Measurements from ENCODE around the gene MRPS25. TPM values are rescaled to one million over a fixed set of nuclear protein-coding genes. Genes with fewer than 3 reads are reported as not detected.
A peak's percentile ranks its signal among the peaks of the same experiment; 100 is the strongest.
"Not testable (repeated sequence)": the region's sequence is repeated elsewhere in the genome, so short reads cannot be mapped to it uniquely, and the experiment has no call there.

MRPS25 gene
- polyA plus RNA-seq, 3 donors, result 23.7 to 60.7 (median 24.6) TPM

DNA sequence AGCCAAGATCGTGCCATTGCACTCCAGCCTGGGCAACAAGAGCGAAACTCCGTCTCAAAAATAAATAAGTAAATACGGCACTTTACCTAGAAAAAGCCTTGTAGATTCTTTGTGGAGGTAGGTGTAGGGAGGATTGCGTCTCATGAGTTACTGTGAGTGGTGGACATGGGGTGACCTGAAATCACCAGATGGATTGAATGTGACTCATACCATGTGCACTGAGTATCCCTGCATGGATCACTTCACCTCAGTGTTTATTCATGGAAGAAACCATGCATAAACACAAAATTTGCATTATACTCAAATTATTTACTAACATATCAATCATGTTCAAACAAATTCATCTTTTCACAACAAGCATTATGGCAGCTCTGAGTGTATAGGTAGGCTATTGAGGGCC lies 55.9 kb downstream of the MRPS25 start:
- Histone ChIP-seq H3K9me3 (replicated peaks in 1 of 2; ENCODE audit: control insufficient read depth in 1 of 2, insufficient read depth in 1 of 2, low read length in 2 of 2) (no peaks in the 10 kb centered on the region), H3K27me3 (ENCODE audit: control insufficient read depth in 2 of 2, insufficient read depth in 2 of 2, low read length in 2 of 2) (no peaks in the 10 kb centered on the region), H3K9ac (ENCODE audit: insufficient read depth, low read length, poor library complexity, severe bottlenecking) (no peak overlapping the region), H3K79me2 (ENCODE audit: insufficient read depth, low read length) (peaks cover 1% of the 10 kb centered on the region), H3K4me3 (replicated peaks in 1 of 3; ENCODE audit: low read depth in 2 of 3, low read length in 3 of 3) (no peak overlapping the region), H3K4me2 (replicated peaks; ENCODE audit: extremely low read depth, low read length, poor library complexity, severe bottlenecking) (no peak overlapping the region), H3K27ac (ENCODE audit: low read depth in 1 of 2, low read length in 2 of 2) (no peak overlapping the region), H3K4me1 (ENCODE audit: control insufficient read depth in 1 of 2, insufficient read depth in 2 of 2, low read length in 2 of 2) (no peaks in the 10 kb centered on the region), H2AFZ (ENCODE audit: insufficient read depth, low read depth, low read length, poor library complexity, severe bottlenecking) (no peak overlapping the region), H3K36me3 (replicated peaks in 1 of 2; ENCODE audit: control insufficient read depth in 1 of 2, insufficient read depth in 2 of 2, low read length in 2 of 2) (peaks cover 74 to 96% of the 10 kb centered on the region in 2 donors), H4K20me1 (ENCODE audit: insufficient read depth, low read length) (peaks cover 5% of the 10 kb centered on the region)
- Mint-ChIP-seq H3K27ac (peak overlapping the region in 1 of 7 donors; percentile 48), H3K4me1 (no peaks in the 10 kb centered on the region), H3K36me3 (peaks cover 66 to 90% of the 10 kb centered on the region in 2 donors), H3K4me3 (no peak overlapping the region), H3K9me3 (no peaks in the 10 kb centered on the region), H3K27me3 (ENCODE audit: low read depth in 3 of 3) (no peaks in the 10 kb centered on the region)
- no peak for DNase-seq
- TF ChIP-seq, protein P1, sequence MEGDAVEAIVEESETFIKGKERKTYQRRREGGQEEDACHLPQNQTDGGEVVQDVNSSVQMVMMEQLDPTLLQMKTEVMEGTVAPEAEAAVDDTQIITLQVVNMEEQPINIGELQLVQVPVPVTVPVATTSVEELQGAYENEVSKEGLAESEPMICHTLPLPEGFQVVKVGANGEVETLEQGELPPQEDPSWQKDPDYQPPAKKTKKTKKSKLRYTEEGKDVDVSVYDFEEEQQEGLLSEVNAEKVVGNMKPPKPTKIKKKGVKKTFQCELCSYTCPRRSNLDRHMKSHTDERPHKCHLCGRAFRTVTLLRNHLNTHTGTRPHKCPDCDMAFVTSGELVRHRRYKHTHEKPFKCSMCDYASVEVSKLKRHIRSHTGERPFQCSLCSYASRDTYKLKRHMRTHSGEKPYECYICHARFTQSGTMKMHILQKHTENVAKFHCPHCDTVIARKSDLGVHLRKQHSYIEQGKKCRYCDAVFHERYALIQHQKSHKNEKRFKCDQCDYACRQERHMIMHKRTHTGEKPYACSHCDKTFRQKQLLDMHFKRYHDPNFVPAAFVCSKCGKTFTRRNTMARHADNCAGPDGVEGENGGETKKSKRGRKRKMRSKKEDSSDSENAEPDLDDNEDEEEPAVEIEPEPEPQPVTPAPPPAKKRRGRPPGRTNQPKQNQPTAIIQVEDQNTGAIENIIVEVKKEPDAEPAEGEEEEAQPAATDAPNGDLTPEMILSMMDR (IDR thresholded peaks at IDR 0.05), result no peak
- WGBS (ENCODE audit: insufficient coverage), result 100% methylated on average over 5 of the region's 5 CpGs
- intact Hi-C loops (cut with micrococcal nuclease), result no loop called here

DNA sequence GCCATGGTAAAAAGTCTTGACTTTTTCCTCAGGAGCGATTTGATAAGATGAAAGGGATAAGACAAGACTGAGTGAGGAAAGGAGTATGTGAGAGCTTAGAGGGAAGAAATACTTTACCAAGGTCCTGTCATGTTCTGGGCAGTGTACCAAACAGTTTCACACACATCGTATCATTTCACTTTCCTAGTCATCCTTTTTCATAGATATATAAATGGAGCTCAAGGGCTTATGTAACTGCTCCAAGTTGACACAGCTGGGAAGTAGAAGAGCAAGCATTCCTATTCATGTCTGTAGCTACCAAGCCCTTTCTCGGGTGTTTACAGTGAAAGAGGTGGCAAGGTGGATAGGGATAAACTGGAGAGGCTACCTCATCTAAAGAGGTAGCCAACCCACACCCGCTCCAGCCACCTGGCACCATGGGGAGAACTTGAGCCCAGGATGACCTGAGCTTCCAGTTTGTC lies 57.4 kb downstream of the MRPS25 start:
- TF ChIP-seq, protein P1 (IDR thresholded peaks at IDR 0.05), result no peak
- no peaks in the 10 kb centered on the region for H3K9me3 ChIP-seq (replicated peaks in 1 of 2; ENCODE audit: control insufficient read depth in 1 of 2, insufficient read depth in 1 of 2, low read length in 2 of 2)
- Mint-ChIP-seq H3K27ac (no peak overlapping the region), H3K36me3 (peaks cover 60 to 84% of the 10 kb centered on the region in 2 donors), H3K9me3 (peaks cover 0 to 4% (median 0%) of the 10 kb centered on the region in 7 donors), H3K4me1 (no peaks in the 10 kb centered on the region), H3K27me3 (ENCODE audit: low read depth in 3 of 3) (no peaks in the 10 kb centered on the region), H3K4me3 (no peak overlapping the region)
- DNase-seq, result no peak
- no peak overlapping the region for H3K4me2 ChIP-seq (replicated peaks; ENCODE audit: extremely low read depth, low read length, poor library complexity, severe bottlenecking)
- WGBS (ENCODE audit: insufficient coverage), result no CpG with 5 or more reads among the region's 4 CpGs
- H3K27ac ChIP-seq (ENCODE audit: low read depth in 1 of 2, low read length in 2 of 2), result no peak overlapping the region
- no peaks in the 10 kb centered on the region for H3K4me1 ChIP-seq (ENCODE audit: control insufficient read depth in 1 of 2, insufficient read depth in 2 of 2, low read length in 2 of 2)
- peaks cover 15% of the 10 kb centered on the region for H3K79me2 ChIP-seq (ENCODE audit: insufficient read depth, low read length)
- peaks cover 70 to 94% of the 10 kb centered on the region in 2 donors for H3K36me3 ChIP-seq (replicated peaks in 1 of 2; ENCODE audit: control insufficient read depth in 1 of 2, insufficient read depth in 2 of 2, low read length in 2 of 2)
- intact Hi-C loops (cut with micrococcal nuclease), result no loop called here
- H3K9ac ChIP-seq (ENCODE audit: insufficient read depth, low read length, poor library complexity, severe bottlenecking), result no peak overlapping the region
- H3K27me3 ChIP-seq (ENCODE audit: control insufficient read depth in 2 of 2, insufficient read depth in 2 of 2, low read length in 2 of 2), result no peaks in the 10 kb centered on the region
- no peak overlapping the region for H3K4me3 ChIP-seq (replicated peaks in 1 of 3; ENCODE audit: low read depth in 2 of 3, low read length in 3 of 3)
- H2AFZ ChIP-seq (ENCODE audit: insufficient read depth, low read depth, low read length, poor library complexity, severe bottlenecking), result no peak overlapping the region
- H4K20me1 ChIP-seq (ENCODE audit: insufficient read depth, low read length), result peaks cover 17% of the 10 kb centered on the region

DNA sequence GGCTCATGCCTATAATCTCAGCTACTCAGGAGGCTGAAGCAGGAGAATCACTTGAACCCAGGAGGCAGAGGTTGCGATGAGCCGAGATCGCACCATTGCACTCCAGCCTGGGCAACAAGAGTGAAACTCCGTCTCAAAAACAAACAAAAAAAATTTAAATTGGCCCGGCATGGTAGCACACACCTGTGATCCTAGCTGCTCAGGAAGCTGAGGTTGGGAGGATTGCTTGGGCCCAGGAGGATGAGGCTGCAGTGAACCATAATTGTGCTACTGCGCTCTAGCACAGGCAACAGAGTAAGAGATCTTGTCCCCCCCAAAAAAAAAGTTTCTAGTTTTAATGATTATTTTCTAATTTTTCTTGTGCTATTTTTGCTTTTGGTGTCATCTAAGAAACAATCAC lies 65.9 kb downstream of the MRPS25 start:
- H3K27me3 ChIP-seq (ENCODE audit: control insufficient read depth in 2 of 2, insufficient read depth in 2 of 2, low read length in 2 of 2); H3K4me3 ChIP-seq (replicated peaks in 1 of 3; ENCODE audit: low read depth in 2 of 3, low read length in 3 of 3); H3K4me1 Mint-ChIP-seq; H3K27ac ChIP-seq (ENCODE audit: low read depth in 1 of 2, low read length in 2 of 2); H3K4me1 ChIP-seq (ENCODE audit: control insufficient read depth in 1 of 2, insufficient read depth in 2 of 2, low read length in 2 of 2); H3K4me3 Mint-ChIP-seq; intact Hi-C loops (cut with micrococcal nuclease); H3K27me3 Mint-ChIP-seq (ENCODE audit: low read depth in 3 of 3); H3K4me2 ChIP-seq (replicated peaks; ENCODE audit: extremely low read depth, low read length, poor library complexity, severe bottlenecking); H3K9ac ChIP-seq (ENCODE audit: insufficient read depth, low read length, poor library complexity, severe bottlenecking); H2AFZ ChIP-seq (ENCODE audit: insufficient read depth, low read depth, low read length, poor library complexity, severe bottlenecking); H3K9me3 ChIP-seq (replicated peaks in 1 of 2; ENCODE audit: control insufficient read depth in 1 of 2, insufficient read depth in 1 of 2, low read length in 2 of 2); DNase-seq; H3K9me3 Mint-ChIP-seq: not testable (repeated sequence)
- Histone ChIP-seq H4K20me1 (ENCODE audit: insufficient read depth, low read length) (peaks cover 87% of the 10 kb centered on the region), H3K36me3 (replicated peaks in 1 of 2; ENCODE audit: control insufficient read depth in 1 of 2, insufficient read depth in 2 of 2, low read length in 2 of 2) (peaks cover 10 to 28% of the 10 kb centered on the region in 2 donors), H3K79me2 (ENCODE audit: insufficient read depth, low read length) (peaks cover 86% of the 10 kb centered on the region)
- WGBS (ENCODE audit: insufficient coverage), result no CpG with 5 or more reads among the region's 6 CpGs
- peak overlapping the region in 1 of 7 donors; percentile 16 for H3K27ac Mint-ChIP-seq
- peaks cover 20 to 26% of the 10 kb centered on the region in 2 donors for H3K36me3 Mint-ChIP-seq

Data from CD14-positive monocyte (primary cell).